A549 (cell line): ENCODE measurements around the gene RXRA. TPM values are rescaled to one million over a fixed set of nuclear protein-coding genes. Genes with fewer than 3 reads are reported as not detected.

ENCODE experiments used
- ATAC-seq, 2 experiments: fragments of 200-7000 bp in 1 of 2; fragments of >200 bp in 1 of 2; cut with Nextera tagmentation in 1 of 2; cut with Tn5 transposase in 1 of 2; 3 replicates each; pipeline versions ENCODE4 v1.8.0 to v1.9.1; 2018 to 2020; ENCODE audit warnings: mild to moderate bottlenecking in 1 of 2, moderate library complexity in 1 of 2
- CTCF ChIA-PET: fragments of 300-600 bp; sonication (Branson Sonifier 250); formaldehyde crosslinking; extraction: SDS; loops from one replicate; lab custom pipeline; 2021; ENCODE audit warnings: antibody characterized with exemption, inconsistent platforms; lab: Yijun Ruan, JAX
- POLR2A ChIA-PET: fragments of 350-600 bp; formaldehyde crosslinking; extraction: SDS; loops from one replicate; lab custom pipeline; 2021; ENCODE audit warnings: antibody characterized with exemption, inconsistent platforms; lab: Yijun Ruan, JAX
- DNase-seq, 2 experiments: peaks; one replicate each; pipeline versions ENCODE4 v3.0.0 to v3.0.0-alpha.2; 2011 to 2016; ENCODE audit warnings: low read depth in 1 of 2, low spot score in 1 of 2
- FAIRE-seq: peaks from 2 replicates; lab custom pipeline; 2011; peaks lifted over from hg19 to GRCh38; lab: Jason Lieb, UNC
- H3K27ac ChIP-seq, 2 experiments: fragments of >200 bp; sonication (Bioruptor Twin); formaldehyde crosslinking; 3 replicates each; pipeline ENCODE4 v1.5.1; 2016 to 2017
- H3K4me1 ChIP-seq: fragments of >200 bp; sonication (Bioruptor Twin); formaldehyde crosslinking; 3 replicates; pipeline ENCODE4 v1.6.1; 2016
- H3K4me2 ChIP-seq: fragments of >200 bp; sonication (Bioruptor Twin); formaldehyde crosslinking; 3 replicates; pipeline ENCODE4 v1.6.1; 2016
- H3K4me3 ChIP-seq: fragments of >200 bp; sonication (Bioruptor Twin); formaldehyde crosslinking; 3 replicates; pipeline ENCODE4 v1.5.1; 2016
- H3K9me3 ChIP-seq: fragments of >200 bp; sonication (Bioruptor Twin); formaldehyde crosslinking; 3 replicates; pipeline ENCODE4 v1.6.1; 2016
- BHLHE40 ChIP-seq: IDR thresholded peaks from 2 replicates; pipeline ENCODE4 v1.6.1; 2012; ENCODE audit warnings: low read depth, low read length, inconsistent platforms
- CEBPB ChIP-seq, 2 experiments: fragments of >200 bp in 1 of 2; sonication (Bioruptor Twin) in 1 of 2; formaldehyde crosslinking in 1 of 2; IDR thresholded peaks; 2 replicates each; pipeline ENCODE4 v1.6.1; 2012 to 2016
- CHD4 ChIP-seq: fragments of 200-600 bp; sonication (generic); IDR thresholded peaks from 2 replicates; pipeline ENCODE4 v1.6.1; 2016; ENCODE audit warnings: antibody characterized with exemption, mild to moderate bottlenecking, borderline replicate concordance
- CTCF ChIP-seq: fragments of >200 bp; sonication (Bioruptor Twin); formaldehyde crosslinking; IDR thresholded peaks from 3 replicates; pipeline ENCODE4 v1.5.1; 2016
- EHF ChIP-seq: fragments of 250-450 bp; sonication (Bioruptor Pico); IDR thresholded peaks from 2 replicates; pipeline ENCODE4 v1.5.0; 2020; ENCODE audit warnings: mild to moderate bottlenecking
- GATA3 ChIP-seq: IDR thresholded peaks from 2 replicates; pipeline ENCODE4 v1.6.1; 2012; ENCODE audit warnings: borderline replicate concordance
- HEYL ChIP-seq: fragments of 250-450 bp; sonication (Bioruptor Pico); IDR thresholded peaks from 2 replicates; pipeline ENCODE4 v1.8.0; 2021; ENCODE audit warnings: mild to moderate bottlenecking, moderate library complexity
- HOXA7 ChIP-seq: fragments of 250-450 bp; sonication (Bioruptor Pico); IDR thresholded peaks from 2 replicates; pipeline ENCODE4 v1.5.0; 2020; ENCODE audit warnings: mild to moderate bottlenecking, moderate library complexity
- HOXB5 ChIP-seq: fragments of 250-450 bp; sonication (Bioruptor Pico); IDR thresholded peaks from 2 replicates; pipeline ENCODE4 v1.5.0; 2020; ENCODE audit warnings: mild to moderate bottlenecking, moderate library complexity
- KDM1A ChIP-seq: fragments of 200-600 bp; sonication (generic); IDR thresholded peaks from 2 replicates; pipeline ENCODE4 v1.6.1; 2016; ENCODE audit warnings: low read depth, mild to moderate bottlenecking
- KDM5A ChIP-seq: fragments of 200-600 bp; sonication (generic); IDR thresholded peaks from 2 replicates; pipeline ENCODE4 v1.6.1; 2016; ENCODE audit warnings: antibody characterized with exemption, mild to moderate bottlenecking
- MAFK ChIP-seq: fragments of 450-650 bp; IDR thresholded peaks from 2 replicates; pipeline ENCODE4 v1.6.1; 2014; ENCODE audit not compliant: partially characterized antibody
- MAX ChIP-seq: IDR thresholded peaks from 2 replicates; pipeline ENCODE4 v1.6.1; 2012
- NR3C1 ChIP-seq: fragments of >200 bp; sonication (Bioruptor Twin); formaldehyde crosslinking; IDR thresholded peaks from 3 replicates; pipeline ENCODE4 v1.6.1; 2017
- PBX3 ChIP-seq: IDR thresholded peaks from 2 replicates; pipeline ENCODE4 v1.6.1; 2012
- POLR2A ChIP-seq: IDR thresholded peaks from 2 replicates; pipeline ENCODE4 v1.6.1; 2012; ENCODE audit warnings: mild to moderate bottlenecking, low read length
- POLR2AphosphoS2 ChIP-seq: conservative IDR thresholded peaks from 2 replicates; pipeline ENCODE4 v1.6.1; 2012; ENCODE audit warnings: low read length, improper control_type of control experiment, inconsistent platforms
- RAD21 ChIP-seq, 2 experiments: fragments of >200 bp in 1 of 2; sonication (Bioruptor Twin) in 1 of 2; formaldehyde crosslinking in 1 of 2; IDR thresholded peaks in 1 of 2; conservative IDR thresholded peaks in 1 of 2; 2 replicates in 1 of 2; 3 replicates in 1 of 2; pipeline ENCODE4 v1.6.1; 2012 to 2018; ENCODE audit warnings: inconsistent platforms in 1 of 2
- REST ChIP-seq: fragments of 200-600 bp; sonication (generic); IDR thresholded peaks from 2 replicates; pipeline ENCODE4 v1.6.1; 2016; ENCODE audit warnings: antibody characterized with exemption, mild to moderate bottlenecking, moderate library complexity
- RFX5 ChIP-seq: fragments of 450-650 bp; IDR thresholded peaks from 2 replicates; pipeline ENCODE4 v1.7.1; 2014; ENCODE audit warnings: antibody characterized with exemption, mild to moderate bottlenecking, moderate library complexity
- SMC3 ChIP-seq: fragments of >200 bp; sonication (Bioruptor Twin); formaldehyde crosslinking; IDR thresholded peaks from 3 replicates; pipeline ENCODE4 v1.6.1; 2018; ENCODE audit warnings: inconsistent platforms
- ZFP36 ChIP-seq: fragments of 450-650 bp; IDR thresholded peaks from 2 replicates; pipeline ENCODE4 v1.6.1; 2014; ENCODE audit warnings: borderline replicate concordance; ENCODE audit not compliant: partially characterized antibody
- WGBS: methylation state at CpG from one replicate; pipeline ENCODE4 v1.1.6; 2017; ENCODE audit errors: missing lambda C conversion rate; 5-methylcytosine and 5-hydroxymethylcytosine counted together
- polyA plus RNA-seq, 4 experiments: library from polyadenylated mRNA; depleted of rRNA in 3 of 4; stranded (reverse); fragments of >200 nt; fragmentation: RNase III in 1 of 4; extraction: RNeasy Plus Mini Kit Qiagen cat#74134 plus additional on column Dnase treatment in 1 of 4; gene quantifications; 2 replicates in 3 of 4; 3 replicates in 1 of 4; pipeline ENCODE4 v1.2.3, GENCODE V29; 2011 to 2017

The RXRA gene
- polyA plus RNA-seq, 2 of the 4 experiments (the other 2 are of a cell fraction), result 6.6 to 23.9 TPM

DNA sequence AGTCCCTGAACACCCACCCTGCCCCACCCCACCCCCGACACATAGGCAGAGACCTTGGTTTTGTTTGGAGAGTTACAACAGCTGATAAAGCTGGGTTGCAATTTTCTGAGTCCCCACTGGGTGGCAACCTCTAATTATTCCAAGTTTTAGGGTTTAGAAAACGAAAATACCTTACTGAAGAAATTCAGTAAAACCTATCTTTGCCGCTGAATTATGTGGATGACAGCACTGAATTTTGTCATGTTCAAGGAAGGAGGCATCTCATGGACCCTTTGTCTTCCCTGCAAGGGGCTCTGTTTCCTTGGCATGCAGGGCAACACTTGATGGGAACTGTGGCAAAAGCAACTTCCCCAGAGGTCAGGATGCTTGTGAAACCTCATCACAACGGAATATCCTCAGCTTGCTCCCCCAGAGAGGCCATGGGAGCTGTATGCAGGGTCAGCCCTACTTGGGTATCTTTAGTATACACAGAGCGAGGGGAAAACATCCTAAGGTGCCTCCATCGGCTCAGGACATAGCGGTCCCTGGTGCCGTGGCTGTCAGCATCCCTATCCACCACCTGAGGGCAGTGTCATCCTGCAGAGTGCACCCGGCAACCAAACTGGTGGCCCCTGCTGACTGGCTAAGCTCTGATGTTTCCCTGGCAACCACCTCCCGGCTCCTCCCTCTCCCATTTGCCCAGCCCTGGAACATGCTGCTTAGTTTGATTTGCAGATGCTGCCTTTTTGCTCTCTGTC lies 123.1 kb downstream of the RXRA start:
- peaks cover 19% of the 10 kb centered on the region for H3K9me3 ChIP-seq
- no peak overlapping the region for H3K4me3 ChIP-seq
- POLR2A ChIA-PET, result interaction anchor here (0.7 to 1.4 kb wide), 4 partner anchors 153 to 207 kb away, joined by 3 to 4 read pairs (median 4); no protein-coding TSS in a partner anchor
- H3K27ac ChIP-seq, result peak overlapping the region in 1 of 2 experiments; percentile 65; a peak in 2 of 6 replicates
- peak; percentile 83 for FAIRE-seq
- CTCF ChIA-PET, result interaction anchor here (0.6 to 7.6 kb wide), 119 partner anchors 10 to 637 kb away, joined by 3 to 114 read pairs (median 6); partner anchors contain the start of gene COL5A1
- TF ChIP-seq MAX, result peak; percentile 49
- no peak for TF ChIP-seq REST
- peak; percentile 93 for TF ChIP-seq RFX5
- TF ChIP-seq CTCF, result peak; percentile 81
- peak; percentile 96 for TF ChIP-seq SMC3
- TF ChIP-seq GATA3, result 0 out of 2 replicates have a peak, but pooled peaks have one; percentile 14
- TF ChIP-seq BHLHE40, result no peak
- no peak for TF ChIP-seq KDM5A
- no peak for TF ChIP-seq CEBPB (IDR thresholded peaks at IDR 0.05)
- TF ChIP-seq PBX3, result no peak
- no peak for TF ChIP-seq HOXA7 (CRISPR knock-in tag)
- peak; percentile 10 for TF ChIP-seq MAFK
- TF ChIP-seq RAD21 (conservative IDR thresholded peaks at IDR 0.05 in 1 of 2, IDR thresholded peaks at IDR 0.05 in 1 of 2), result peak; percentile 97 to 99
- WGBS, result 2% methylated on average over 8 of the region's 10 CpGs
- H3K4me1 ChIP-seq, result peaks cover 8% of the 10 kb centered on the region
- ATAC-seq, result peak; percentile 92 to 97
- H3K4me2 ChIP-seq, result no peak overlapping the region
- peak; percentile 92 to 98 for DNase-seq

DNA sequence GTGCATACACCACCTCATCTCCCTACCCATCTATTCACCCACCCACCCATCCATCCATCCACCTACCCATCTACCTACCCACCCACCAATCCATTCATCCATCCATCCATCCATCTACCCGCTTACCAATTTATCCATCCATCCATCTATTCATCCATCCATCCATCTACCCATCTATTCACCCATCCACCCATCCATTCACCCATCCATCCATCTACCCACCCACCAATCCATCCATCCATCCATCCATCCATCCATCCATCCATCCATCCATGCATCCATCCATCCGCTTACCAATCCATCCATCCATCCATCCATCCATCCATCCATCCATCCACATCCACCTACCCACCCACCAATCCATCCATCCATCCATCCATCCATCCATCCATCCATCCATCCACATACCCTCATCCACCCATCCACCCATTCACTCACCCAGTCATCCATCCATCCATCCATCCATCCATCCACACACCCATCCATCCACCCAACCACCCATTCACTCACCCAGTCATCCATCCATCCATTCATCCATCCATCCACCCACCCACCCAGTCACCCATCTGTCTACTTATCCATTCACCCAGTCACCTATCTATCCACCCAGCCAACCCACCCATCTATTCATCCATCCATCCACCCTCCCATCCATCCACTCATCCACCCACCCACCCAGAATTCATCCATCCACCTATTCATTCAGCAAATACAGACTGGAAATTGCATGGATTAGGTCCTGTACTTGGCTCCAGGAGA lies 125.6 kb downstream of the RXRA start:
- WGBS, result 72% methylated on average over 2 of the region's 2 CpGs
- no peak overlapping the region for H3K4me2 ChIP-seq
- FAIRE-seq (no peak), ATAC-seq (no peak)
- CTCF ChIA-PET, result interaction anchor here (1.3 to 7.6 kb wide), 4 partner anchors 204 to 287 kb away, joined by 5 to 114 read pairs (median 66); no protein-coding TSS in a partner anchor
- H3K27ac ChIP-seq, result no peak overlapping the region
- H3K4me1 ChIP-seq, result peaks cover 34% of the 10 kb centered on the region
- TF ChIP-seq ZFP36 (no peak), KDM1A (no peak), POLR2A (no peak), NR3C1 (no peak), EHF (no peak), CHD4 (no peak), RFX5 (no peak), GATA3 (no peak), POLR2AphosphoS2 (no peak), HEYL (CRISPR knock-in tag) (no peak), HOXB5 (CRISPR knock-in tag) (no peak)
- TF ChIP-seq, all 56 proteins: peak for 0
- no peak overlapping the region for H3K4me3 ChIP-seq
- no peak for DNase-seq
- H3K9me3 ChIP-seq, result peaks cover 19% of the 10 kb centered on the region
- POLR2A ChIA-PET, result no interaction called here
